Uterus (tissue), 2 donors: ENCODE results near the gene MOGAT1.

ENCODE experiments used
- CTCF ChIP-seq, 4 experiments: fragments of 200-600 bp in 2 of 4; fragments of 450-650 bp in 2 of 4; sonication (generic) in 2 of 4; IDR thresholded peaks; one replicate each; pipeline ENCODE4 v1.5.1; 2016 to 2019; ENCODE audit warnings: antibody characterized with exemption in 4 of 4, mild to moderate bottlenecking in 2 of 4, moderate library complexity in 1 of 4
- POLR2A ChIP-seq, 2 donors: fragments of 450-650 bp; IDR thresholded peaks; one replicate each; pipeline ENCODE4 v1.6.1; 2016; ENCODE audit warnings: antibody characterized with exemption in 2 of 2, mild to moderate bottlenecking in 1 of 2, moderate library complexity in 1 of 2

- TF ChIP-seq CTCF (IDR thresholded peaks at IDR 0.05) (no peak), POLR2A (IDR thresholded peaks at IDR 0.05) (no peak)
Measured at GRCh38 chr2:222747526-222748160, 76.2 kb downstream of the MOGAT1 start.
